Activated B cell treated with CpG ODN at 0.5 μM for 24 hours (primary cell): ENCODE data around the gene GRIK4. TPM values are rescaled to one million over a fixed set of nuclear protein-coding genes. Genes with fewer than 3 reads are reported as not detected.

Source experiments
- ATAC-seq: fragments of 200-7000 bp; cut with Tn5 transposase; one replicate; pipeline ENCODE4 v1.10.0; 2021; ENCODE audit warnings: low read depth, mild to moderate bottlenecking, moderate library complexity
- CTCF ChIA-PET: fragments of 350-600 bp; sonication (Branson Sonifier 250); formaldehyde crosslinking; loops from one replicate; lab custom pipeline; 2021; ENCODE audit warnings: antibody characterized with exemption; lab: Charles Lee
- POLR2A ChIA-PET: fragments of 350-600 bp; sonication (Branson Sonifier 250); formaldehyde crosslinking; loops from one replicate; lab custom pipeline; 2021; ENCODE audit warnings: antibody characterized with exemption; lab: Charles Lee
- DNase-seq: peaks from one replicate; pipeline ENCODE4 v3.0.0; 2022
- H3K27ac Mint-ChIP-seq: one replicate; pipeline ENCODE4 v1.8.0; 2020; ENCODE audit warnings: mixed read lengths
- H3K27me3 Mint-ChIP-seq: one replicate; pipeline ENCODE4 v1.8.0; 2021; ENCODE audit warnings: mixed read lengths
- H3K36me3 Mint-ChIP-seq: one replicate; pipeline ENCODE4 v1.8.0; 2021; ENCODE audit warnings: low read depth, mixed read lengths
- H3K4me1 Mint-ChIP-seq: one replicate; pipeline ENCODE4 v1.8.0; 2021; ENCODE audit warnings: mixed read lengths
- H3K4me3 Mint-ChIP-seq: one replicate; pipeline ENCODE4 v1.8.0; 2020; ENCODE audit warnings: mild to moderate bottlenecking, mixed read lengths
- H3K9me3 Mint-ChIP-seq: one replicate; pipeline ENCODE4 v1.8.0; 2020; ENCODE audit warnings: mixed read lengths
- CTCF ChIP-seq: fragments of 200-600 bp; IDR thresholded peaks from one replicate; pipeline ENCODE4 v1.8.0; 2022; ENCODE audit warnings: antibody characterized with exemption, mild to moderate bottlenecking
- intact Hi-C: fragments of 100-400 bp; cut with micrococcal nuclease; formaldehyde crosslinking; loops from one replicate; pipeline ENCODE4 v1.15.1; 2024
- total RNA-seq: library from RNA; stranded (reverse); gene quantifications from 2 replicates; pipeline ENCODE4 v1.2.3, GENCODE V29; 2022

The GRIK4 gene
- total RNA-seq, 1 donor from 2014 or later: not detected

- ChIA-PET POLR2A (no interaction called here), CTCF (interaction anchor here (1.2 kb wide), 1 partner anchor 9 kb away, joined by 5 read pairs; no protein-coding TSS in a partner anchor)
- no peak for DNase-seq
- Mint-ChIP-seq H3K36me3 (no peaks in the 10 kb centered on the region), H3K27ac (no peak overlapping the region), H3K9me3 (no peaks in the 10 kb centered on the region), H3K4me3 (no peak overlapping the region), H3K27me3 (peaks cover 10% of the 10 kb centered on the region), H3K4me1 (no peaks in the 10 kb centered on the region)
- intact Hi-C loops: no loop called here
- TF ChIP-seq CTCF: no peak
- ATAC-seq: no peak
Observed at GRCh38 chr11:120811731-120812130, 300.2 kb downstream of the GRIK4 start.

GRCh38 chr11:120814531-120815318 lies 303.2 kb downstream of the GRIK4 start:
- POLR2A ChIA-PET: no interaction called here
- intact Hi-C loops: no loop called here
- ATAC-seq: no peak
- Mint-ChIP-seq H3K9me3 (no peaks in the 10 kb centered on the region), H3K36me3 (no peaks in the 10 kb centered on the region), H3K27ac (no peak overlapping the region), H3K4me1 (no peaks in the 10 kb centered on the region), H3K27me3 (peaks cover 11% of the 10 kb centered on the region), H3K4me3 (no peak overlapping the region)
- DNase-seq: no peak
- no peak for TF ChIP-seq CTCF
- CTCF ChIA-PET: no interaction called here

- CTCF ChIA-PET: no interaction called here
- no peaks in the 10 kb centered on the region for H3K4me1 Mint-ChIP-seq
Observed at GRCh38 chr11:120815319-120816100, 304.0 kb downstream of the GRIK4 start.

GRCh38 chr11:120816176-120816575 lies 304.6 kb downstream of the GRIK4 start:
- Mint-ChIP-seq H3K4me3 (no peak overlapping the region), H3K27me3 (peaks cover 11% of the 10 kb centered on the region), H3K27ac (no peak overlapping the region), H3K4me1 (no peaks in the 10 kb centered on the region), H3K36me3 (no peaks in the 10 kb centered on the region), H3K9me3 (no peaks in the 10 kb centered on the region)
- TF ChIP-seq CTCF: no peak
- intact Hi-C loops: no loop called here
- ChIA-PET CTCF (no interaction called here), POLR2A (no interaction called here)
- ATAC-seq (no peak), DNase-seq (no peak)

More at GRCh38 chr11:120815319-120816100, 304.0 kb downstream of the GRIK4 start:
- TF ChIP-seq CTCF: no peak
- DNase-seq (no peak), ATAC-seq (no peak)
- intact Hi-C loops: no loop called here
- H3K9me3 Mint-ChIP-seq: no peaks in the 10 kb centered on the region
- H3K27ac Mint-ChIP-seq: no peak overlapping the region
- H3K36me3 Mint-ChIP-seq: no peaks in the 10 kb centered on the region
- POLR2A ChIA-PET: no interaction called here
- H3K27me3 Mint-ChIP-seq: peaks cover 11% of the 10 kb centered on the region
- H3K4me3 Mint-ChIP-seq: no peak overlapping the region

GRCh38 chr11:120816711-120817110 lies 305.2 kb downstream of the GRIK4 start:
- no peak for TF ChIP-seq CTCF
- no peaks in the 10 kb centered on the region for H3K4me1 Mint-ChIP-seq
- DNase-seq: no peak
- CTCF ChIA-PET: no interaction called here
- intact Hi-C loops: no loop called here
- no peaks in the 10 kb centered on the region for H3K36me3 Mint-ChIP-seq
- no peak overlapping the region for H3K4me3 Mint-ChIP-seq
- POLR2A ChIA-PET: no interaction called here
- H3K9me3 Mint-ChIP-seq: no peaks in the 10 kb centered on the region
- H3K27me3 Mint-ChIP-seq: peaks cover 11% of the 10 kb centered on the region
- H3K27ac Mint-ChIP-seq: no peak overlapping the region
- ATAC-seq: no peak
